HepG2 (cell line): ENCODE measurements around the gene ALG14. TPM values are rescaled to one million over a fixed set of nuclear protein-coding genes. Genes with fewer than 3 reads are reported as not detected.

Source experiments
- ARID2 ChIP-seq: sonication (generic); formaldehyde crosslinking; IDR thresholded peaks from 2 replicates; pipeline ENCODE4 v1.8.1; 2022; ENCODE audit warnings: mild to moderate bottlenecking, missing genetic modification reagents, borderline replicate concordance
- CC2D1A ChIP-seq: sonication (generic); formaldehyde crosslinking; IDR thresholded peaks from 2 replicates; pipeline ENCODE4 v1.8.1; 2023; ENCODE audit warnings: mild to moderate bottlenecking, missing genetic modification reagents
- FOXK2 ChIP-seq: fragments of 450-650 bp; IDR thresholded peaks from 2 replicates; pipeline ENCODE4 v1.6.1; 2016
- FOXO4 ChIP-seq: sonication (generic); formaldehyde crosslinking; conservative IDR thresholded peaks from 2 replicates; pipeline ENCODE4 v1.8.1; 2023; ENCODE audit warnings: missing genetic modification reagents
- GATAD2A ChIP-seq: IDR thresholded peaks from 2 replicates; pipeline ENCODE4 v1.6.1; 2016
- HOXD1 ChIP-seq: sonication (generic); formaldehyde crosslinking; IDR thresholded peaks from 2 replicates; pipeline ENCODE4 v1.5.0; 2020; ENCODE audit warnings: missing genetic modification reagents
- MTF1 ChIP-seq: sonication (generic); formaldehyde crosslinking; IDR thresholded peaks from 2 replicates; pipeline ENCODE4 v1.5.0; 2020; ENCODE audit warnings: missing genetic modification reagents
- ONECUT2 ChIP-seq: sonication (generic); formaldehyde crosslinking; IDR thresholded peaks from 2 replicates; pipeline ENCODE4 v1.4.0; 2020; ENCODE audit warnings: missing genetic modification reagents
- PAWR ChIP-seq: sonication (generic); formaldehyde crosslinking; IDR thresholded peaks from 2 replicates; pipeline ENCODE4 v1.4.0; 2020; ENCODE audit warnings: missing genetic modification reagents, mild to moderate bottlenecking, borderline replicate concordance
- RAD21 ChIP-seq: fragments of 450-650 bp; formaldehyde crosslinking; IDR thresholded peaks from 2 replicates; pipeline ENCODE4 v1.5.0; 2020; ENCODE audit warnings: mild to moderate bottlenecking
- RXRA ChIP-seq: sonication (generic); formaldehyde crosslinking; IDR thresholded peaks from 2 replicates; pipeline ENCODE4 v1.5.1; 2020; ENCODE audit warnings: missing genetic modification reagents
- SIN3A ChIP-seq: IDR thresholded peaks from 2 replicates; pipeline ENCODE4 v1.6.1; 2011; ENCODE audit warnings: low read depth, mild to moderate bottlenecking, control low read depth, low read length, borderline replicate concordance
- SIX4 ChIP-seq: sonication (generic); formaldehyde crosslinking; IDR thresholded peaks from 2 replicates; pipeline ENCODE4 v1.4.0; 2020; ENCODE audit warnings: missing genetic modification reagents
- TBX2 ChIP-seq: sonication (generic); formaldehyde crosslinking; IDR thresholded peaks from 2 replicates; pipeline ENCODE4 v1.5.0; 2020; ENCODE audit warnings: missing genetic modification reagents, mild to moderate bottlenecking, borderline replicate concordance
- U2AF1 ChIP-seq: fragments of 200-400 bp; formaldehyde crosslinking; optimal IDR thresholded peaks from 2 replicates; pipeline ENCODE3; 2017; ENCODE audit warnings: mild to moderate bottlenecking, low read depth, low read length
- ZIK1 ChIP-seq: sonication (generic); formaldehyde crosslinking; IDR thresholded peaks from 2 replicates; pipeline ENCODE4 v1.5.0; 2020; ENCODE audit warnings: mild to moderate bottlenecking, low read depth, missing genetic modification reagents, borderline replicate concordance
- ZMYM2 ChIP-seq: sonication (generic); formaldehyde crosslinking; IDR thresholded peaks from 2 replicates; pipeline ENCODE4 v1.8.0; 2022; ENCODE audit warnings: mild to moderate bottlenecking, missing genetic modification reagents
- ZNF124 ChIP-seq: sonication (generic); formaldehyde crosslinking; IDR thresholded peaks from 2 replicates; pipeline ENCODE4 v1.4.0; 2020; ENCODE audit warnings: missing genetic modification reagents
- ZNF768 ChIP-seq: sonication (generic); formaldehyde crosslinking; IDR thresholded peaks from 2 replicates; pipeline ENCODE4 v1.4.0; 2020; ENCODE audit warnings: missing genetic modification reagents
- ZNF878 ChIP-seq: sonication (generic); formaldehyde crosslinking; IDR thresholded peaks from 2 replicates; pipeline ENCODE4 v1.8.1; 2023; ENCODE audit warnings: mild to moderate bottlenecking, missing genetic modification reagents, moderate library complexity
- ZNF883 ChIP-seq: sonication (generic); formaldehyde crosslinking; IDR thresholded peaks from 2 replicates; pipeline ENCODE4 v1.5.1; 2020; ENCODE audit warnings: mild to moderate bottlenecking, missing genetic modification reagents; ENCODE audit errors: not compliant biosample characterization
- polyA plus RNA-seq, 8 experiments: library from polyadenylated mRNA; depleted of rRNA in 3 of 8; stranded (reverse) in 7 of 8; unstranded in 1 of 8; fragments of >200 nt; fragmentation: Illumina TruSeq in 4 of 8; extraction: Trizol in 4 of 8; gene quantifications; 2 replicates each; pipeline versions ENCODE4 v1.2.1 to v1.2.3, GENCODE V29; 2011 to 2016; ENCODE audit warnings: low read depth in 4 of 8, missing spikeins in 1 of 8, mixed read lengths in 1 of 8; ENCODE audit not compliant: insufficient read depth in 1 of 8
- total RNA-seq, 5 experiments: library from RNA; depleted of rRNA; stranded (reverse); fragments of >200 nt; fragmentation: Illumina TruSeq; extraction: Trizol; gene quantifications; 2 replicates each; pipeline ENCODE4 v1.2.3, GENCODE V29; 2016; ENCODE audit warnings: low read depth in 1 of 5
- TF ChIP-seq, protein P1 (sequence below): sonication (generic); formaldehyde crosslinking; IDR thresholded peaks from 2 replicates; pipeline ENCODE4 v1.4.0; 2020; ENCODE audit warnings: low read depth, missing genetic modification reagents
- TF ChIP-seq, protein P2 (sequence below): sonication (generic); formaldehyde crosslinking; IDR thresholded peaks from 2 replicates; pipeline ENCODE4 v1.5.0; 2020; ENCODE audit warnings: missing genetic modification reagents
- TF ChIP-seq, protein P3 (sequence below): sonication (generic); formaldehyde crosslinking; IDR thresholded peaks from 2 replicates; pipeline ENCODE4 v1.5.1; 2020; ENCODE audit warnings: missing genetic modification reagents, mild to moderate bottlenecking, borderline replicate concordance

Gene ALG14
- total and polyA plus RNA-seq, 2 of the 13 experiments (the other 11 are each of a cell fraction or from before 2014, with no cell fraction given): 4.5 to 12.7 TPM

GRCh38 chr1:95122151-95122697 is 49.5 kb upstream of the ALG14 start (continued):
- TF ChIP-seq, protein P1, sequence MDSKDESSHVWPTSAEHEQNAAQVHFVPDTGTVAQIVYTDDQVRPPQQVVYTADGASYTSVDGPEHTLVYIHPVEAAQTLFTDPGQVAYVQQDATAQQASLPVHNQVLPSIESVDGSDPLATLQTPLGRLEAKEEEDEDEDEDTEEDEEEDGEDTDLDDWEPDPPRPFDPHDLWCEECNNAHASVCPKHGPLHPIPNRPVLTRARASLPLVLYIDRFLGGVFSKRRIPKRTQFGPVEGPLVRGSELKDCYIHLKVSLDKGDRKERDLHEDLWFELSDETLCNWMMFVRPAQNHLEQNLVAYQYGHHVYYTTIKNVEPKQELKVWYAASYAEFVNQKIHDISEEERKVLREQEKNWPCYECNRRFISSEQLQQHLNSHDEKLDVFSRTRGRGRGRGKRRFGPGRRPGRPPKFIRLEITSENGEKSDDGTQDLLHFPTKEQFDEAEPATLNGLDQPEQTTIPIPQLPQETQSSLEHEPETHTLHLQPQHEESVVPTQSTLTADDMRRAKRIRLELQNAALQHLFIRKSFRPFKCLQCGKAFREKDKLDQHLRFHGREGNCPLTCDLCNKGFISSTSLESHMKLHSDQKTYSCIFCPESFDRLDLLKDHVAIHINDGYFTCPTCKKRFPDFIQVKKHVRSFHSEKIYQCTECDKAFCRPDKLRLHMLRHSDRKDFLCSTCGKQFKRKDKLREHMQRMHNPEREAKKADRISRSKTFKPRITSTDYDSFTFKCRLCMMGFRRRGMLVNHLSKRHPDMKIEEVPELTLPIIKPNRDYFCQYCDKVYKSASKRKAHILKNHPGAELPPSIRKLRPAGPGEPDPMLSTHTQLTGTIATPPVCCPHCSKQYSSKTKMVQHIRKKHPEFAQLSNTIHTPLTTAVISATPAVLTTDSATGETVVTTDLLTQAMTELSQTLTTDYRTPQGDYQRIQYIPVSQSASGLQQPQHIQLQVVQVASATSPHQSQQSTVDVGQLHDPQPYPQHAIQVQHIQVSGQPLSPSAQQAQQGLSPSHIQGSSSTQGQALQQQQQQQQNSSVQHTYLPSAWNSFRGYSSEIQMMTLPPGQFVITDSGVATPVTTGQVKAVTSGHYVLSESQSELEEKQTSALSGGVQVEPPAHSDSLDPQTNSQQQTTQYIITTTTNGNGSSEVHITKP (CRISPR knock-in tag): peak; percentile 68; the same call in 1 of the 2 replicates
- no peak for TF ChIP-seq U2AF1
- 0 out of 2 replicates have a peak, but pooled peaks have one; percentile 31 for TF ChIP-seq RAD21 (CRISPR knock-in tag)
- TF ChIP-seq ZNF124 (CRISPR knock-in tag): no peak
- TF ChIP-seq ZNF768 (CRISPR knock-in tag): no peak
- peak; percentile 97 for TF ChIP-seq RXRA (CRISPR knock-in tag)
- peak; percentile 81; the same call in 1 of the 2 replicates for TF ChIP-seq ZNF878 (CRISPR knock-in tag)
- TF ChIP-seq, protein P2, sequence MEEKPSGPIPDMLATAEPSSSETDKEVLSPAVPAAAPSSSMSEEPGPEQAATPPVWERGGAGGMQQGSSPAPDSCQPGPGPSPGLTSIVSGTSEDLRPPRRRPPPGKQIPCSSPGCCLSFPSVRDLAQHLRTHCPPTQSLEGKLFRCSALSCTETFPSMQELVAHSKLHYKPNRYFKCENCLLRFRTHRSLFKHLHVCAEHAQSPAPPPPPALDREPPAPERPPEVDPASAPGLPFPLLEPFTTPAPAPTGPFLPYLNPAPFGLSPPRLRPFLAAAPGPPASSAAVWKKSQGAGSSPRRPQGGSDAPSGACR (CRISPR knock-in tag): peak; percentile 82
- TF ChIP-seq TBX2 (CRISPR knock-in tag): peak; percentile 98
- no peak for TF ChIP-seq MTF1 (CRISPR knock-in tag)
- TF ChIP-seq, protein P3, sequence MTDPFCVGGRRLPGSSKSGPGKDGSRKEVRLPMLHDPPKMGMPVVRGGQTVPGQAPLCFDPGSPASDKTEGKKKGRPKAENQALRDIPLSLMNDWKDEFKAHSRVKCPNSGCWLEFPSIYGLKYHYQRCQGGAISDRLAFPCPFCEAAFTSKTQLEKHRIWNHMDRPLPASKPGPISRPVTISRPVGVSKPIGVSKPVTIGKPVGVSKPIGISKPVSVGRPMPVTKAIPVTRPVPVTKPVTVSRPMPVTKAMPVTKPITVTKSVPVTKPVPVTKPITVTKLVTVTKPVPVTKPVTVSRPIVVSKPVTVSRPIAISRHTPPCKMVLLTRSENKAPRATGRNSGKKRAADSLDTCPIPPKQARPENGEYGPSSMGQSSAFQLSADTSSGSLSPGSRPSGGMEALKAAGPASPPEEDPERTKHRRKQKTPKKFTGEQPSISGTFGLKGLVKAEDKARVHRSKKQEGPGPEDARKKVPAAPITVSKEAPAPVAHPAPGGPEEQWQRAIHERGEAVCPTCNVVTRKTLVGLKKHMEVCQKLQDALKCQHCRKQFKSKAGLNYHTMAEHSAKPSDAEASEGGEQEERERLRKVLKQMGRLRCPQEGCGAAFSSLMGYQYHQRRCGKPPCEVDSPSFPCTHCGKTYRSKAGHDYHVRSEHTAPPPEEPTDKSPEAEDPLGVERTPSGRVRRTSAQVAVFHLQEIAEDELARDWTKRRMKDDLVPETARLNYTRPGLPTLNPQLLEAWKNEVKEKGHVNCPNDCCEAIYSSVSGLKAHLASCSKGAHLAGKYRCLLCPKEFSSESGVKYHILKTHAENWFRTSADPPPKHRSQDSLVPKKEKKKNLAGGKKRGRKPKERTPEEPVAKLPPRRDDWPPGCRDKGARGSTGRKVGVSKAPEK (CRISPR knock-in tag): no peak
- TF ChIP-seq SIX4 (CRISPR knock-in tag): peak; percentile 71; the same call in 1 of the 2 replicates
- TF ChIP-seq ZNF883 (CRISPR knock-in tag): no peak
- TF ChIP-seq CC2D1A (CRISPR knock-in tag): no peak
- TF ChIP-seq SIN3A: peak; percentile 64
- TF ChIP-seq HOXD1: no peak
- no peak for TF ChIP-seq FOXO4 (CRISPR knock-in tag)
- TF ChIP-seq FOXK2: peak; percentile 97
- TF ChIP-seq ZMYM2 (CRISPR knock-in tag): peak; percentile 99
- no peak for TF ChIP-seq PAWR
- TF ChIP-seq ONECUT2: no peak; the same call in 1 of the 2 replicates
- 0 out of 2 replicates have a peak, but pooled peaks have one; percentile 33 for TF ChIP-seq ARID2
- TF ChIP-seq ZIK1 (CRISPR knock-in tag): no peak
- TF ChIP-seq GATAD2A (CRISPR knock-in tag): peak; percentile 93
